ENCODE results near the gene ANKRD31.
"Not testable (repeated sequence)": the region's sequence is repeated elsewhere in the genome, so short reads cannot be mapped to it uniquely, and the experiment has no call there.

ANKRD31 gene

DNA sequence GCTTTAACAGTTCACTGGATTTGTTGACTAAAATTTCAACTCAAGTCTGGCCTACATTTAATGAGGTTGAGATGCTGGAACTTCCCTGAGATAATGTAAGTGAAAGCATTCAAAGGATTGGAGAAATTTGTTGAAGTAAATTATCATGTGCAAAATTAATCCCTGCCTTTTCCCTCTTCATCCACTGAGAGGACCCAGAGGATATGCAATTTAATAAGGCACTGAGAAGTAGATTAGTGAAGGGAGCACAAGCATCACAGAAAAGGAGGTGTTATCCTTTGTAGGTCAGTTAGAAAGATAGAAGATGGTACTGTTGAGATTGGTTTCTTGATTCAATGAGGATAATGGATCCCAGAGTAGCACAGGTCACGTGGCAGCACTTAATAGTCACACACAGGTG, 42.6 kb upstream of the ANKRD31 start:
- no peaks in the 10 kb centered on the region for H3K27me3 ChIP-seq (replicated peaks)
- no peak overlapping the region for H3K27ac ChIP-seq
- no peak overlapping the region for H3K4me3 ChIP-seq (ENCODE audit: low read depth, low read length)
- TF ChIP-seq, protein P1, sequence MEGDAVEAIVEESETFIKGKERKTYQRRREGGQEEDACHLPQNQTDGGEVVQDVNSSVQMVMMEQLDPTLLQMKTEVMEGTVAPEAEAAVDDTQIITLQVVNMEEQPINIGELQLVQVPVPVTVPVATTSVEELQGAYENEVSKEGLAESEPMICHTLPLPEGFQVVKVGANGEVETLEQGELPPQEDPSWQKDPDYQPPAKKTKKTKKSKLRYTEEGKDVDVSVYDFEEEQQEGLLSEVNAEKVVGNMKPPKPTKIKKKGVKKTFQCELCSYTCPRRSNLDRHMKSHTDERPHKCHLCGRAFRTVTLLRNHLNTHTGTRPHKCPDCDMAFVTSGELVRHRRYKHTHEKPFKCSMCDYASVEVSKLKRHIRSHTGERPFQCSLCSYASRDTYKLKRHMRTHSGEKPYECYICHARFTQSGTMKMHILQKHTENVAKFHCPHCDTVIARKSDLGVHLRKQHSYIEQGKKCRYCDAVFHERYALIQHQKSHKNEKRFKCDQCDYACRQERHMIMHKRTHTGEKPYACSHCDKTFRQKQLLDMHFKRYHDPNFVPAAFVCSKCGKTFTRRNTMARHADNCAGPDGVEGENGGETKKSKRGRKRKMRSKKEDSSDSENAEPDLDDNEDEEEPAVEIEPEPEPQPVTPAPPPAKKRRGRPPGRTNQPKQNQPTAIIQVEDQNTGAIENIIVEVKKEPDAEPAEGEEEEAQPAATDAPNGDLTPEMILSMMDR (IDR thresholded peaks at IDR 0.05; ENCODE audit: low read depth, low read length, missing control alignments) = no peak
- in situ Hi-C loops (cut with HindIII; ENCODE audit: low pct_ligation_motif_present, low sequenced_read_pairs) = no loop called here
- no peaks in the 10 kb centered on the region for H3K36me3 ChIP-seq (replicated peaks)
- no peak for DNase-seq

DNA sequence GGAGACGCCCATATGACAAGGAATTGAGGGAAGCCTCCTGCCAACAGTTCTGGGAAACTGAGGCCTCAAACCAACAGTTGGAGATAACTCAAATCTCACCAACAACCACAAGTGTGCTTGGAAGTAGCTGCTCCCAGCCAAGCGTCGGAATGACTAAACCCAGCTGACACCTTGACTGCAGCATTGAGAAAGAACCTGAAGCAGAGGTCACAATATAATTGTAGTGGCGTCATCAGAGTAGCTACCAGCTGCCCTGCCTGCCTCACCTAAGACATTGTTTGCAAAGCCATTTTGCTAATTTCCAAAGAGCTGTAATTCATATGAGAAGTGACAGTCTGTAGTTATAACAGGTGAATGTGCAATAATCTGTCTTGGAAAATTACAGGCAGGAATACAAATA, 40.8 kb upstream of the ANKRD31 start:
- no peaks in the 10 kb centered on the region for H3K27me3 ChIP-seq (replicated peaks)
- no peak overlapping the region for H3K4me3 ChIP-seq (ENCODE audit: low read depth, low read length)
- TF ChIP-seq, protein P1 (IDR thresholded peaks at IDR 0.05; ENCODE audit: low read depth, low read length, missing control alignments) = no peak
- H3K36me3 ChIP-seq (replicated peaks) = no peaks in the 10 kb centered on the region
- no peak for DNase-seq
- H3K27ac ChIP-seq = no peak overlapping the region
- in situ Hi-C loops (cut with HindIII; ENCODE audit: low pct_ligation_motif_present, low sequenced_read_pairs) = no loop called here

DNA sequence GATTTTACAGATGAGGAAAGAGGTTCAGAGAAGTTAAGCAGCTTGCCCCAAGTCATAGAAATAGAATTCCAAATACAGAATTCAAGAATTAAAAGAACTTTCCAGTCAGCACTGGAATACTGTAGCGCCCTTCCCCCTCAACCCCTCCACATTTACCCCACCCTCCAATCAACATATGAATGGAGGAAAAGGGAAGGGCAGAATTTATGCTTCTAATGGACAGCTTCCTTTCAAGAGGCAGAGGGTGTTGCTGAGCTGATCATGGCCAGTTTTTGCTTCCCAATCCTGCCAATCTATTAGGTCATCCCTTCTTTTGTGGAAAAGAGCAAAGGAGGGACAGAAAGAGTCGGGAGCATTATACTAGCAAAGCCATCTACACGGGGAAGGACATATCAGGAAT, 39.1 kb upstream of the ANKRD31 start:
- Histone ChIP-seq H3K27me3 (replicated peaks) (no peaks in the 10 kb centered on the region), H3K27ac (no peak overlapping the region), H3K4me3 (ENCODE audit: low read depth, low read length) (no peak overlapping the region), H3K36me3 (replicated peaks) (no peaks in the 10 kb centered on the region)
- DNase-seq = no peak
- TF ChIP-seq, protein P1 (IDR thresholded peaks at IDR 0.05; ENCODE audit: low read depth, low read length, missing control alignments) = no peak
- in situ Hi-C loops (cut with HindIII; ENCODE audit: low pct_ligation_motif_present, low sequenced_read_pairs) = no loop called here

DNA sequence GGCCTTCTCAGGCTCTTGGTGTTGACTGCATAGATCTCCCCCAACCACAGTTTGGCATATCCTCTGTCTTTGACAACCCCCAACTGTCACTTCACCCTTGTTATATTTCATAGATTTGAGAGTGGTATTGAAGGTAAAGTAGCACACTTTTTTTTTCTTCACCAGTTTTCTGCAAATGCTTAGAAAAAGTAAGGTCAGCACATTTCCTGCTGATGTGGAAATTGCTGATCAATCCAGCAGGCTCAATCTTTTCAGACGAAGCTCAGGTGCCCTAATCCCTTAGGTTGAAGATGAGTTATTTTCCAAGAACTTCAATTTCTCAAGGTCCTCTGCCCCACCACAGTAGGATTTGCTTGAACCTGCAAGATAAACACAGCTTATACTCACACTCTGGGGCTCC, 38.5 kb upstream of the ANKRD31 start:
- in situ Hi-C loops (cut with HindIII; ENCODE audit: low pct_ligation_motif_present, low sequenced_read_pairs) = no loop called here
- DNase-seq = no peak
- Histone ChIP-seq H3K27me3 (replicated peaks) (no peaks in the 10 kb centered on the region), H3K36me3 (replicated peaks) (no peaks in the 10 kb centered on the region), H3K4me3 (ENCODE audit: low read depth, low read length) (no peak overlapping the region), H3K27ac (no peak overlapping the region)
- TF ChIP-seq, protein P1 (IDR thresholded peaks at IDR 0.05; ENCODE audit: low read depth, low read length, missing control alignments) = no peak

DNA sequence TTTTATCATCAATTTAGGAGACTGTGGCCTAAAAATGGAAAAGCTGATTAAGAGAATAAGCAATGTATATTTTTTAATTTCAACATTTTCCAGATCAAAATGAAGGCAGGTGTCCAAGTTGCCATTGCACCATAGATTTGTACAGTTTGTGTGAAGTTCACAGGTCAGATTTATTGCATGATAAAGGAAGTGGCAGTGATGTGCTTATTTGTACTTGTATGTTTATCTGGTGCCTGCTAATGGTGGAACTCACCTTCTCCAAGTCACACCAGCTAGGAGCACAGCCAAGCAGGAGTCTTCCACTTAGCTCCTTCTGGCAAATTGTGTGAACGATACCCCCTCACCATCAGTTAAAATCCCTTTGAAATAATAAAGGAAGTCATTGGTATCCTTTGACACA, 37.8 kb upstream of the ANKRD31 start:
- Histone ChIP-seq H3K27ac (no peak overlapping the region), H3K4me3 (ENCODE audit: low read depth, low read length) (no peak overlapping the region), H3K27me3 (replicated peaks) (no peaks in the 10 kb centered on the region), H3K36me3 (replicated peaks) (no peaks in the 10 kb centered on the region)
- TF ChIP-seq, protein P1 (IDR thresholded peaks at IDR 0.05; ENCODE audit: low read depth, low read length, missing control alignments) = no peak
- in situ Hi-C loops (cut with HindIII; ENCODE audit: low pct_ligation_motif_present, low sequenced_read_pairs) = no loop called here
- DNase-seq = no peak

DNA sequence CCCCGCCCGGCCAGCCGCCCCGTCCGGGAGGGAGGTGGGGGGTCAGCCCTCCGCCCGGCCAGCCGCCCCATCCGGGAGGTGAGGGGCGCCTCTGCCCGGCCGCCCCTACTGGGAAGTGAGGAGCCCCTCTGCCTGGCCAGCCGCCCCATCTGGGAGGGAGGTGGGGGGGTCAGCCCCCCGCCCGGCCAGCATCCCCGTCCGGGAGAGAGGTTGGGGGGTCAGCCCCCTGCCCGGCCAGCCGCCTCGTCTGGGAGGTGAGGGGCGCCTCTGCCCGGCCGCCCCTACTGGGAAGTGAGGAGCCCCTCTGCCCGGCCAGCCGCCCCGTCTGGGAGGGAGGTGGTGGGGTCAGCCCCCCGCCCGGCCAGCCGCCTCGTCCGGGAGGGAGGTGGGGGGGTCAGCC, 33.9 kb upstream of the ANKRD31 start:
- H3K36me3 ChIP-seq (replicated peaks); in situ Hi-C loops (cut with HindIII; ENCODE audit: low pct_ligation_motif_present, low sequenced_read_pairs); H3K27me3 ChIP-seq (replicated peaks); H3K4me3 ChIP-seq (ENCODE audit: low read depth, low read length); H3K27ac ChIP-seq; DNase-seq: not testable (repeated sequence)
